ENCODE measurements around the gene AFP.

DNA sequence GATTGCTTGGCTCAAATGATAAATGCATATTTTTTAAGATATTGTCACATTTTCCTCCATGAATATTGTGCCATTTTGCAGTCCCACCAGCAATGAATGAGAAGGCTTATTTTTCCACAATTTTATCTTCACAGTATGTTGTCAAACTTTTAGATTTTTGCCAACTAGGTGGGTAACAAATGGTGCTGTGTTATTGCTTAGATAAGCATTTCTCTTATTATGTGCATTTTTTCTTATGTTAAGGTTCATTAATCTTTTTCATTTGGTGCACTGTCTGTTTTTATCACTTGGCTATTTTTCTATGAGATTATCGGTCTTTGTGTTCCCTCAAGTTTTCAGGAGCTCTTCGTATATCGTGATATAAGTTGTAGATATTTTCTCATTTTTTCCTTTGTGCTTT, 32.1 kb downstream of the AFP start:
- TF ChIP-seq RFX5 (IDR thresholded peaks at IDR 0.05; ENCODE audit: borderline replicate concordance, low read depth, low read length) (no peak), POLR2AphosphoS5 (IDR thresholded peaks at IDR 0.05; ENCODE audit: low read depth, low read length) (no peak), CREB1 (IDR thresholded peaks at IDR 0.05) (no peak), CTCF (IDR thresholded peaks at IDR 0.05; ENCODE audit: control extremely low read depth in 1 of 3, insufficient read depth in 1 of 3, low read depth in 1 of 3, low read length in 3 of 3) (no peak), BCL11A (IDR thresholded peaks at IDR 0.05; ENCODE audit: low read depth in 2 of 2, low read length in 2 of 2) (no peak), MAX (IDR thresholded peaks at IDR 0.05) (no peak), POLR2A (IDR thresholded peaks at IDR 0.05; ENCODE audit: control extremely low read depth in 1 of 2, low read depth in 2 of 2, low read length in 2 of 2) (no peak), BRCA1 (IDR thresholded peaks at IDR 0.05; ENCODE audit: low read depth, low read length) (no peak), HDAC2 (IDR thresholded peaks at IDR 0.05; ENCODE audit: borderline replicate concordance in 1 of 2, low read depth in 2 of 2, low read length in 2 of 2) (no peak), CBX8 (IDR thresholded peaks at IDR 0.05; ENCODE audit: borderline replicate concordance, low read depth, low read length) (no peak)
- TF ChIP-seq, protein P1, sequence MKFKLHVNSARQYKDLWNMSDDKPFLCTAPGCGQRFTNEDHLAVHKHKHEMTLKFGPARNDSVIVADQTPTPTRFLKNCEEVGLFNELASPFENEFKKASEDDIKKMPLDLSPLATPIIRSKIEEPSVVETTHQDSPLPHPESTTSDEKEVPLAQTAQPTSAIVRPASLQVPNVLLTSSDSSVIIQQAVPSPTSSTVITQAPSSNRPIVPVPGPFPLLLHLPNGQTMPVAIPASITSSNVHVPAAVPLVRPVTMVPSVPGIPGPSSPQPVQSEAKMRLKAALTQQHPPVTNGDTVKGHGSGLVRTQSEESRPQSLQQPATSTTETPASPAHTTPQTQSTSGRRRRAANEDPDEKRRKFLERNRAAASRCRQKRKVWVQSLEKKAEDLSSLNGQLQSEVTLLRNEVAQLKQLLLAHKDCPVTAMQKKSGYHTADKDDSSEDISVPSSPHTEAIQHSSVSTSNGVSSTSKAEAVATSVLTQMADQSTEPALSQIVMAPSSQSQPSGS (IDR thresholded peaks at IDR 0.05; ENCODE audit: low read length) = no peak
